Prostate gland (tissue), 2 donors: ENCODE measurements around the gene RSU1.

Experiments
- CTCF ChIP-seq, 4 experiments: fragments of 200-600 bp in 2 of 4; fragments of 450-650 bp in 2 of 4; sonication (generic) in 2 of 4; IDR thresholded peaks; 1 replicate in 3 of 4; 2 replicates in 1 of 4; pipeline ENCODE4 v1.5.1; 2016 to 2019; ENCODE audit warnings: antibody characterized with exemption in 4 of 4, mild to moderate bottlenecking in 2 of 4, moderate library complexity in 2 of 4
- POLR2A ChIP-seq: fragments of 450-650 bp; IDR thresholded peaks from one replicate; pipeline ENCODE4 v1.6.1; 2016; ENCODE audit warnings: antibody characterized with exemption, mild to moderate bottlenecking
- POLR2AphosphoS5 ChIP-seq: sonication (generic); formaldehyde crosslinking; IDR thresholded peaks from one replicate; pipeline ENCODE4 v1.6.1; 2017; ENCODE audit warnings: antibody characterized with exemption

- TF ChIP-seq CTCF (IDR thresholded peaks at IDR 0.05) (peak in 3 of 4 experiments; percentile 57 to 66 (median 62)), POLR2AphosphoS5 (peak; percentile 18), POLR2A (no peak)
These were observed 10.9 kb upstream of the RSU1 start for GRCh38 chr10:16828114-16828568.
